Activated CD4-positive, alpha-beta T cell treated with anti-CD3 and anti-CD28 coated beads, Interleukin-2, Interleukin-4, amounts not matched to agents 100 ng/mL and 50 ng/mL, durations not matched to agents 16 hours and 8 hours (primary cell): ENCODE measurements around the gene HEXIM1.

Experiments used
- DNase-seq: peaks from one replicate; pipeline ENCODE4 v3.0.0-alpha.2; 2020; ENCODE audit warnings: low spot score

Gene HEXIM1

GRCh38 chr17:45129940-45130680 is 18.2 kb upstream of the HEXIM1 start:
- no peak for DNase-seq

- DNase-seq = no peak
Measured at GRCh38 chr17:45130681-45131615, 17.3 kb upstream of the HEXIM1 start.

- DNase-seq = peak; percentile 38
Measured at GRCh38 chr17:45131616-45132319, 16.5 kb upstream of the HEXIM1 start.

DNA sequence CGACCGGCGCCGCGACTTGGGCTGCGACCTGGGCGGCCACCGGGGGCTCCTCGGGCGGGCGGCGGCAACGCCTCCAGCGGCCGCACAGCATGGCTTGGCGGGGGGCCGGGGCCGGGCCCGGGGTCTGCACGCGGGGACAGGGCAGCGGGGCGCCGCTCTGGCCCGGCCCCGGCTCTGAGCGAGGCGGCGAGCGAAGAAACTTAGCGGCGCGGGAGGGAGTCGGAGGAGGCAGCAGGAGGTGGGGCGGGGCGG is 16.0 kb upstream of the HEXIM1 start, which contains the start of gene PLCD3:
PLCD3 (minus strand) TSS at position 196 of the 252 bp plus-strand sequence; CDS start at position 91, 105 bp downstream.
- DNase-seq = no peak

DNA sequence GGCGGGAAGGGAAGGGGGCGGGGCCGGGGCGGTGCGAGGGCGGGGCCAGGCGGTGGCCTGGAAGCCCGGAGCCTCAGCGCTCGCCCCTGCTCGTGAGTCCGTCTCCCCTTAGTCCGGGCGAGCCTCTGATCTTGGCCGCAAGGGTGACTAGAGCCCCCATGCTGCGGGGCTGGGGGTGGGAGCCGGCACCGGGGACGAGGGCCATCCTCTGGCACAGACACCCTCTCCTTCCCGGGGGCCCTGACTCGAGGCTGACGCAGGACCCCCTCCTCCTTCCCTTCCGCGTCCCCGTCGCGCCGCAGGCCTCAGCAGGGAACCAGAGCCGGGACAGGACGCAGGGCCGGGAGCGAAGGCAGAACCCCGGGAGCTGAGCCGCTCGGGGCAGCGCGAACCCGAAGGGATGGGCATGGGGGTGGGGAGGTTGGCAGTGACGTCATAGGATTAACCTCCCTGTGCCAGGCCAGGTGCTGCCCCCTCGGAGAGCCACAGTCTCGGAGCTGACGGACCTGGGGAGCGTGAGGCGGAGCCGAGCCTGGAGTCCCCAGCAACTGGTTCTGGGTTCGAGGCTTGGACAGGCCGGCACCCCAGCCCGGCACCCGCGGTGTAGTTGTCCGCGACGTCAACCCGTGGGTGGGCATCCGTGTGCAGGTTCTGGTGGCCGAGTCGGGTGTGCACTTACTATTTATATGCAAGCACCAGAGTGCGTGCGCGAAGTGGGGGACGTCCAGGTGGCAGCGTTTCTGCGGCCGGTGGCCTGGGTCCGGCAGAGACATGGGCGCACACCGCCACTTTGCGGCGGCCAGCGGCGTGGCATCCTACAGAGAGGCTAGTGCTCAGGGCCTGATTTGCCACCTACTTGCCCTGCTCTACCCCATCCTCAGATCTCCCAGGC is 15.5 kb upstream of the HEXIM1 start:
- peak; percentile 64 for DNase-seq

GRCh38 chr17:45135192-45135977 is 12.9 kb upstream of the HEXIM1 start, which contains the start of gene ACBD4:
Gene ACBD4 (plus strand): TSS chr17:45135687. CDS start chr17:45136145, 458 bp downstream.
- DNase-seq = peak; percentile 98

- DNase-seq = no peak
Measured at GRCh38 chr17:45135978-45136791, 12.1 kb upstream of the HEXIM1 start.

- DNase-seq = no peak
Measured at GRCh38 chr17:45136846-45137560, 11.3 kb upstream of the HEXIM1 start.

DNA sequence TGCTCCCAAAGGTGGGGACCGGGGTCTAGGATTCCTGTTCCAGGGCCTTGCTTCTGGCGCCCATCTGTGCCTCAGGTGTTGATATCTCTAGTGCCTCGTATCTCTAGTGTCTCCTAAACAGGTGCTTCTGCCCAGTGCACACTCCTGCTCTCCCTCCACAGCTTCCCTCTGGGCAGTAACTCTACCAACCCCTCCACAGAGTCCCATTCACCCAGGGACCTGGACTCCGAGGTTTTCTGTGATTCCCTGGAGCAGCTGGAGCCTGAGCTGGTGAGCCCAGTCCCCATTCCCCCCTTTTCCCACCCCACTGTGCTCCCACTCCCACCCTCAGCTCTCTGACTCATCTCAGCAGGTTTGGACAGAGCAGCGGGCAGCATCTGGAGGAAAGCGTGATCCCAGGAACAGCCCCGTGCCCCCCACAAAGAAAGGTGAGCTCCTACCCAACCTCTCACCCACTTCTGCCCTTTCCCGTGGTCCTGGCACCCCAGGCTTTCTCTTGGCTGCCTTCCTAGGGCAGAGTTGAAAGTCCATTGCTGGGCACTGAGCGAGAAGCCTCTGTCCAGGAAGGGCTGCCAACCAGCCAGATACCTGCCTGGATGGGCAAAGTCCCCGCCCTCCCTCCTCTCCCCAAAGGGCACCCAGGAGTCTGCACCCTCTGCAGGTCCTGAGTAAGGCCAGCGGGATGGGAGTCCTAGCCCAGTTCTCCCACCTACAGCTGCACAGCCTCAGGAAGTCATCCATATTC is 10.5 kb upstream of the HEXIM1 start:
- no peak for DNase-seq

- DNase-seq = no peak
Measured at GRCh38 chr17:45138911-45139532, 9.3 kb upstream of the HEXIM1 start.

- no peak for DNase-seq
Measured at GRCh38 chr17:45139533-45139920, 8.7 kb upstream of the HEXIM1 start.

DNA sequence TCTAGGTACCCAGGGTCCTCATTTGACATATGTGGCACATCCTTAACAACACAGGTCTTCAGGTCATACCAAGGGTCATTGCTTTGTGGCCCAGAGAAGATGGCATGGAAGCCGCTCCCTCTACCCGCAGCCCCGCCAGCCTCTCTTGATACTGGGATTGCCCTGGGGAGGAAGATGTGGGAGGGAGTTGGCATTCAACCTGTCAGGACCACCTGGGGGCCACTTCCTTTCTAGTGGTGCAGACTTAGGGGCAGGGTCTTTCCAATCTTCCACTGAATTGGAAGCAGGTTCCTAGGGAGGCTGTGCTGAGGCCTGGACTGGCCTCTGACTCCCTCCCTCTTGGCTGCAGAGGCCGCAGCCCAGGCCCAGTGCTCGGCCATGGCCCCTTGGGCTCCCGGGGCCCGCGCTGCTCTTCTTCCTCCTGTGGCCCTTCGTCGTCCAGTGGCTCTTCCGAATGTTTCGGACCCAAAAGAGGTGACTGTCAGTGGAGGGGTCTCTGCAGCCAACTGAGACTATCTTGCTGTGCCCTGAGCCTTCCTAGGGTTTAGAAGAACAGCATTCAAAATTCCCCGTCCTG is 5.1 kb upstream of the HEXIM1 start:
- no peak for DNase-seq

- DNase-seq = no peak
Measured at GRCh38 chr17:45143767-45144198, 4.5 kb upstream of the HEXIM1 start.

- no peak for DNase-seq
Measured at GRCh38 chr17:45144199-45145034, 3.9 kb upstream of the HEXIM1 start.

DNA sequence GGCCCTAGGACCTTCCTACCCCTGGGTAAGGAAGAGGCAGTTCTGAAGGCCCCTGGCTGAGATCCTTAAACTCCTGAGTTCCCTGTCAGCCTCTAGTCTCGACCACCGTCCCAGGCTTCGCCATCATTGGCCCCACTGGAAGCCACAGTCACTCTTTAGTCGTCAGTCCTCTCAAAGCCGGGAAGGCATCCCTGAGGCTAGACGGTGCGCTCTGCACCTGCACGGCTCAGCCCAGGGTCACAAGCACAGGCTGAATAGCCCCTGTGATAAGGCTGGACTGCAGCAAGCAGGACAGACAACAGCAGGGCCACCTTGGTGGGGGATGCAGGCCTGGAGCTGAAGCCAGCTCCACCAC is 3.3 kb upstream of the HEXIM1 start:
- no peak for DNase-seq

- no peak for DNase-seq
Measured at GRCh38 chr17:45146166-45146565, 2.1 kb upstream of the HEXIM1 start.

DNA sequence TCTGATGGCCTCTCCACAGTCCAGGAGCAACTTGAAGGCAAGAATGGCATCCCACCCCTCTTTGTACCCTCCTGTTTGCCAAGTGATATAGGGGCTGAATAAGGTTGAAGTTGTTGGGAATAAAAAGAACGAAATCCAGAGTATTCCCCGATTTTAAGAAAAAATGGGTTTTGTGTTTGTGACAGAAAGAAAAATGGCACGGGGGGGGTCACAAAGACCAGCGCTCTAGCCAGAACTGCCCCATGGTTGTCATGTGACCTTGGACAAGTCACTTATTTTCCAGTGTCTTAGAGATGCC is 1.7 kb upstream of the HEXIM1 start:
- no peak for DNase-seq
